ENCODE results near the gene CEND1.
A peak's percentile ranks its signal among the peaks of the same experiment; 100 is the strongest.
"Not testable (repeated sequence)": the region's sequence is repeated elsewhere in the genome, so short reads cannot be mapped to it uniquely, and the experiment has no call there.

CEND1 gene

DNA sequence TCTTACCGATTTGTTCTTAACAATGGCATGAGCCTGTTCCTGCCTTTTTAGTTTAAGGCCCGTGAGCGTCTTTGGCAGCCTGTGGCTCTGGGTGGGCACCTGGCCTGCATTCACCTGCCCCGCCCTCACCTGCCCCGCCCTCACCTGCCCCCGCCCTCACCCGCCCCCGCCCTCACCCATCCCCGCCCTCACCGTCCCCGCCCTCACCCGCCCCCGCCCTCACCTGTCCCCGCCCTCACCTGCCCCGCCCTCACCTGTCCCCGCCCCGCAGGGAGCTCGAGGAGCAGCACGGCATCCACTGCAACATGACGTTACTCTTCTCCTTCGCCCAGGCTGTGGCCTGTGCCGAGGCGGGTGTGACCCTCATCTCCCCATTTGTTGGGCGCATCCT, 26.8 kb downstream of the CEND1 start:
- no peak for DNase-seq

DNA sequence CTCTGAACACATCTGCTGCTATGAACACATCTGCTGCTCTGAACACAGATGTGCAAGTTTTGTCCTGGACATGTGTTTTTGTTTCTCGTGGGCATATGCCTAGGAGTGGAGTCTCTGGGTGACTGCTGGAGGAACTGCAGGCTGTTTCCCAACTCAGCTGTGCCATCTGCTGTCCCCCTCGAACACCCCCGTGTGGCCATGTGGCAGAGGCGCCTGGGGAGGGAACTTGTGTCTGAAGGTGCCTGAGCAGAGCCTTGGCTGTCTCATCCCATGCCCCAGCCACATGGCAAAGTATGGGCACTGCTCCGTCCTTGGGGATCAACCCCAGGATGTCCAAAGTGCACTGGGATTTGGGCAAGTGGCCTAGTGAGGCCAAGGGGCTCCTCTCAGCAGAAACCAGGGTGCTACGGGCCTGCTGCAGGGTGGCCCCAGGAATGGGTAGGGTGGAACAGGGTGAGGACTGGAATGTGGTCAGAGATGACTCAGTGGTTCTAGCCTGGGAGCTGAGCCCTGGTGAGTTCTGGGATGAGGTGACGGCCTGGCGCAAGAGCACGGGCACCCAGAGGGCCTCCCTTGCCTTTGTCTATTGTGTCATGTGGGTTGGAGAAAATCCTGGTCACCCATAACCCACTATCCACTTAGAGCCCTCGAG, 27.3 kb downstream of the CEND1 start:
- peak in 1 of 4 experiments; percentile 19 for DNase-seq

DNA sequence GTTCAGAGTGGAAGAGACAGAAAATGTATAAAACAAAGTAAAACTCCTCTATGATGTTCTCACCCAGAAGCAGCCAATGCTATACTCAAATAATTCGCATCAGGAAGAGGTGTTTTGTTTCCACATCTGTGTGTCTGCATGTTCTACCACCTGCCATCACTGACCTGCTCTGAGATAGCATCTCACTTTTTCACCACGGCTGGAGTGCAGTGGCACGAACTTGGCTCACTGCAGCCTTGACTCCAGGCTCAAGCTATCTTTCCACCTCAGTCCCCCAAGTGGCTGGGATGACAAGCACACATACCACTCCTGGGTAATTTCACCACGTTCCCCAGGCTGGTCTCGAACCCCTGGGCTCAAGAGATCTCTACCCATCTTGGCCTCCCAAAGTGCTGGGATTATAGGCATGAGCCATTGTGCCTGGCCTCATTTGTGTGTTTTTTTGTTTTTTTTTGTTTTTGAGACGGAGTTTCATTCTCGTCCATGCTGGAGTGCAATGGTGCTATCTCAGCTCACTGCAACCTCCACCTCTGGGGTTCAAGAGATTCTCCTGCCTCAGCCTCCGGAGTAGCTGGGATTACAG, 28.3 kb downstream of the CEND1 start:
- DNase-seq = no peak

DNA sequence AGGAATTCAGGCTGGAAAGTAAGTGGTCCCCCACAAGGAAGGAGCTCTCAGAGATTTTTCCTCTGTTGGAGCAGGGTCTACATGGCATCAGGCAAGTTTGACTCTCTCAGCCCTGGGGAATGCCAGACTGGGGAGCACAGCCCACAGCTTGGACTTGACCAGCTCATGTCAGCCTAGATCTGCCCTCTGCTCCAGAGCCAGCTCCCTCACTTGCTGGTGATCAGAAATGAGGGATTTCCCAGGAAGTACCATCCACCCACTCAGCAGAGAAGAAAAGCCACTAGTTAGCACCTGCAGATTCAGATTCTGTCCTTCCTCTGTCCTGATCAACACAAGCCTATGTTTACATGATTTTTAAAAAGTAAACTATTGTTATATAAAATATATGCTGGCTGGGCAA, 29.7 kb downstream of the CEND1 start:
- no peak for DNase-seq

DNA sequence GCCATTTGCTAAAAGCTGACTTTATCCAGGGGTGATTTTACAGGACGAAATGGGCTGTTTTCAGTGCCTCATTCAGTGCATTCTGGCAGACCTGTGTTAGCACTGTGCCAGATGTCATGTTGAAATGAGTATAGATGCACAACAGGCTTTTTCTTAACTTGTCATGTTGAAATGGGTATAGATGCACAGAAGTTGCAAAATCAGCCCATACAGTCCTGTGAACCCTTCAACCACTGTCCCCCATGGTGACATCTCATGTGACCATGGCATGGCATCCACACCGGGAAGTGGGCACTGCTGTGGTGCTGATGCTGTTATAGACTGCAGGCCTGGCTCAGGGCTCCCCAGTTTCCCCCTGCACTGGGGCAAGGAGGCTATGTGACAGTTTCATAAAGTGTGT, 40.2 kb downstream of the CEND1 start:
- no peak for DNase-seq

DNA sequence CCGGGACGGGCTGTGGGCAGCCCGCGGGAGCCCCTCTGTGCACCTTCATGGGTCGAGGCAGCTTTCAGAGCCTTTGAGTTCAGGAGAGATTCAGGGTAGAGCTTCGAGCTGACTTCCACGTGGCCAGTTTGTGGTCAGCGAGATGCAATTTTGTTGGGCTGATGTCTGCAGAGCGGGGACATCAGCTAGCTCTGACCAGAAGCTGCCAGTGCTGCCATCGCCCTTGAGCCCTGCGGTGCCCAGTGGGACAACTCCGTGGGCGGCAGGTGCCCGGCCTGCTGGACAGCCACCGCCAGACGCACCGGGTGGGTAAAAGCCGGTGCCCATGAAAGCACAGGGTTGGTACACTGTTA, 41.9 kb downstream of the CEND1 start:
- no peak for DNase-seq

DNA sequence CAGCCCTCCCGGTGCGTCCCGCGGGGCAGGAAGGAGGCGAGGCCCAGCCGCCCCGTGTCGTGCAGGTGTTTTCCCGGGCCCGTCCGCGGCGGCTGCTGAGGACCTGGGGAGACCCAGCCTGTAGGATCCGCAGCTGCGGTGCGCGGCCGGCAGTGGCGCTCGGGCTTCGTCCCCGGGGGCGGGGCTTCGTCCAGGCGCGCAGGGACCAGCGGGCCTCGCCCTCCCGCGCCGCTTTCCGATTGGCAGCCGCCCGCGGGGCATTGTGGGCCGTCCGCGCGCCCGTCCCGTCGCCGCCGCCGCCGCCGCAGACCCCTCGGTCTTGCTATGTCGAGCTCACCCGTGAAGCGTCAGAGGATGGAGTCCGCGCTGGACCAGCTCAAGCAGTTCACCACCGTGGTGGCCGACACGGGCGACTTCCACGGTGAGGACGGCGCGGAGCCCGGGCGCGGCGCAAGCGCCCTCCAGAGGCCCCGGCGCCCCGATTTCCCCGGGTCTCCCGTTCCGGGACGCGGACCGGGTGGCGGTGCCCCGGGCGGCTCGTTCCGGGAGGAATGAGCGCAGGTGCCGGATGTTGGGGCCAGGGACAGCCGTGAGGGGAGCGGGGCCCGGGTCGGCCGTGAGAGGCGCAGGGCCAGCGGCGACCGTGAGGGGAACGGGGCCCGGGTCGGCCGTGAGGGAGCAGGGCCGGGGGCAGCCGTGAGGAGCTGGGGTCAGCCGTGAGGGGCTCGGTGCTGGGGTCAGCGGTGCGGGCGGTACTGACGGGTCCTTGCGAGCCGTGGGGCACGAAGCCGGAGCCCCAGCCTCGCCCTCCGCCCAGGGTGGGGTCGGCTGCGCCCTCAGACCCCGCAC, 42.5 kb downstream of the CEND1 start, which contains the start of gene TALDO1:
TSS of gene TALDO1 (plus strand) at position 307 of the 849 bp plus-strand sequence. CDS start at position 325, 18 bp downstream.
- DNase-seq = peak; percentile 26 to 63 (median 42)

DNA sequence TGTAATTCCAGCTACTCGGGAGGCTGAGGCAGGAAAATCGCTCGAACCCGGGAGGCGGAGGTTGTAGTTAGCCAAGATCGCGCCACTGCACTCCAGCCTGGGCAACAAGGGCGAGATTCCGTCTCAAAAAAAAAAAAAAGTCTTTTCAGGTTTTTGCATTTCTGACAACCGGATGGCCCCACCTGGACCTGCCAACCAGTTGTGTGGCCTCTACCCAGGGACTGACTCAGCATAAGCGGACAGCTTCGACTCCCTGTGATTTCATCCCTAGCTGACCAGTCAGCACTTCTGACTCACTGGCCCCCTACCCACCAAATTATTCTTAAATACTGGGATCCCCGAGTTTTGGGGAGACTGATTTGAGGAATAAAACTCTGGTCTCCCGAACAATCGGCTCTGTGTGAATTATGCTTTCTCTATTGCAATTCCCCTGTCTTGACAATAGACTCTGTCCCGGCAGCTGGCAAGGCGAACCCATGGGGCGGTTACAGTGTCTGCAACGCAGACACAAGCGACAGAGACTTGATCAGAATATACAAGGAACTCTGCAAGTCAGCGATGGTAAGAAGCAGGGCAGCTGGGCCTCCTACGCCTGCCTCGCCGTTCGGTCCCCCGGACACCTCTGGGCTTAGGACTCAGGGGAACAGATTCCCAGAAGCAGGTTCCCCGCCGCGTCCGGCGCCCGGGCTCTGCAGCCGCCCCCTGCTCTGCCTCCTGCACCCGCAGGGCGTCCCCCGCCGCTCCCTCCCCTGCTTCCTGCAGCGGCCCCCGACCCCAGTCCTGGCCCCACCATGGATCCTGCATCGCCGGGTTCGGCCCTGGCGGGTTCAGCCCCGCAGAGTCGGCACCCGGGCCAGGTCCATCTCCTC, 43.4 kb downstream of the CEND1 start:
- DNase-seq = peak in 1 of 4 experiments; percentile 33

DNA sequence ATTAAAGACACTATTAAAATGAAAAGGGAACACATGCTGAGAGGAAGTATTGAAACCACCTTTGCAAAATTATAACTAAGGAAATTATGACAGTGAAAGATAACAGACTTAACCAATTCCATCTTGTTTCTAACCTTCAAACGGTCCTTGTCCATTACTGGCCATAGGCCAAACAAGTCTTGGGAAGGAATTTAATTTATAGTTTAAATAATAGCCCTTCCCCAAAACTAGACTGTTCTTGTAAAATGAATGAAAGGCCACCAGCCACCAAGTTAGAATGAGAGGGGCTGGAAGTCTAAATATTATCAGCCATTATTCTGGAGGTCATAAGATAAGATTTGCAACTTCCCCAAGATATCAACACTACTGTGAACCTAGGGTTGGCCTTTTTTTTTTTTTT, 44.5 kb downstream of the CEND1 start:
- no peak for DNase-seq

DNA sequence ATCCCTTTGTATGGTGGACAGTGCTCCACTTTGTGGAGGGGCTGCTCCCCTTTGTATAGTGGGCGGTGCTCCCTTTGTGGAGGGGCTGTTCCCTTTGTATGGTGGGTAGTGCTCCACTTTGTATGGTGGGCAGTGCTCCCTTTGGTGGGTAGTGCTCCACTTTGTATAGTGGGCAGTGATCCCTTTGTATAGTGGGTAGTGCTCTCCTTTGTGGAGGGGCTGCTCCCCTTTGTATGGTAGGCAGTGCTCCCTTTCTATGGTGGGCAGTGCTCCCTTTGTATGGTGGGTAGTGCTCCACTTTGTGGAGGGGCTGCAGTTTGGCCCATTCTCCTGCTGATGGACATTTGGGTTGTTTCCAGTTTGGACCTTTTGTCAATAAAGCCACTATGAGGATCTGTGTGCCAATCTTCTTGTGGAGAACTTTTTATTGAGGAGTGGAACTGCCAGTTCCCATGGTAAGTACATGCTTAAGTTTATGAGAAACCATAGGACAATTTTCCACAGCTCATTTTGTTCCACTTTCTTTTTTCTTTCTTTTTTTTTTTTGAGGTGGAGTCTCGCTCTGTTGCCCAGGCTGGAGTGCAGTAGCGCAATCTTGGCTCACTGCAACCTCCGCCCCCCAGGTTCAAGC, 47.2 kb downstream of the CEND1 start:
- no peak for DNase-seq

DNA sequence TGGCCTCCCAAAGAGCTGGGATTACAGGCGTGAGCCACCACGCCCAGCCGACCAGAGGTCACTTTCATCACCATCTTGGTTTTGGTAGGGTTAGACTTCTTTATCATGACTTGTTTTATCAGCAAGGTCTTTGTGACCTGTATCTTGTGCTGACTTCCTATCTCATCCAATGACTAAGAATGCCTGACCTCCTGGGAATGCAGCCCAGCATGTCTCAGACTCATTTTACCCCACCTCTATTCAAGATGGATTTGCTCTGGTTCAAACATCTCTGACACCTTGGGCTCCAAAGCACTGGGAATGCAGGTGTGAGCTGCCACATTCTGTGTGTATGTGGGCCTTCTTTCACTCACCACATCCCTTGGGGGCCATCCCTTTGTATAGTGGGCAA, 47.7 kb downstream of the CEND1 start:
- DNase-seq = no peak

DNA sequence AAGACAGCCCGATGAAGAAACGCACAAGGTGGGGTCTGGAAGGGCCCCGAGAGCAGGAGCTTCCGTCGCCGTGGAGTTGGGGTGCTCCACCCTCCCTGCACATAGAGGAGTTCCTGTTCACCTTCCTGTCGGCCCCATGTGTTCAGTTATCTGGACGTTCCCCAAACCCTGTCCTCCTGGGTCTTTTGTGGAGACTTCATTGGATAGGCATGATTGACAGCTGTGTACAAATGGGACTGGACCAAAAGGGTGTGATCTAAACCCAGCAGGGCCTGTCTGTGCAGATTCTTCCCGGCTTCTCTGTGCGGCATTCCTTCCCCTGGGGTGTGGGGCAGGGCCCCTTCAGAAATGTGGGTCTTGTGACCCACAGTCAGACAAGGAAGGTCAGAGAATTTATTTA, 52.0 kb downstream of the CEND1 start:
- DNase-seq = not testable (repeated sequence)

DNA sequence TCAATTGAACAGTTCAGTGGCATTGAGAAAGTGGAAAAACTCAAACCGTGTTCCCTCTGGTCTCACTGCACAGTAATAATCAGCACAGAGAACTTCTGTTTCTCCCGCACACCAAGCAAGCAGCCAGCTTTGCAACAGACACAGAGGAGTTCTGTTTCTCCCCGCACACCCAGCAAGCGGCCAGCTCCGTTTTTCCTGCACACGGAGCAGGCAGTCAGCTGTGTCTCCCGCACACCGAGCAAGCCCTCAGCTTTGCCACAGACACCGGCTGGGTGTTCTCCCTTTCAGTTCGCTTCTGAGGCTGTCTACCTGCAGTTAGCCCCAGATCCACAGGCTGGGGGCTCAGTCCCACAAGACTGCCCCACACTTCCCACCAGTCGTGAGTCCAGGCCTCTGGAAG, 52.5 kb downstream of the CEND1 start:
- DNase-seq = no peak
